H1 (cell line): Measurements from ENCODE around the gene CELA1. TPM values are rescaled to one million over a fixed set of nuclear protein-coding genes. Genes with fewer than 3 reads are reported as not detected.

ENCODE experiments used
- CTCF ChIA-PET: fragments of 300-600 bp; sonication (Branson Sonifier 250); formaldehyde crosslinking; loops from one replicate; lab custom pipeline; 2021; ENCODE audit not compliant: partially characterized antibody; lab: Charles Lee
- POLR2A ChIA-PET: fragments of 300-600 bp; sonication (Branson Sonifier 250); formaldehyde crosslinking; loops from one replicate; lab custom pipeline; 2021; ENCODE audit warnings: inconsistent platforms; ENCODE audit not compliant: partially characterized antibody; lab: Charles Lee
- DNase-seq, 2 experiments: peaks; one replicate each; pipeline versions ENCODE4 v3.0.0 to v3.0.0-alpha.2; 2010 to 2022; ENCODE audit warnings: low spot score in 2 of 2, low read depth in 1 of 2, mixed read lengths in 1 of 2
- FAIRE-seq: peaks from 2 replicates; lab custom pipeline; 2011; peaks lifted over from hg19 to GRCh38; lab: Jason Lieb, UNC
- H2AFZ ChIP-seq: 2 replicates; pipeline ENCODE4 v1.8.1; 2012; ENCODE audit warnings: low read length, inconsistent platforms
- H2AK5ac ChIP-seq: 2 replicates; pipeline ENCODE4 v1.6.1; 2013; ENCODE audit warnings: low read depth, low read length
- H2BK120ac ChIP-seq: replicated peaks from 2 replicates; pipeline ENCODE3; 2013; ENCODE audit warnings: low read depth, low read length, inconsistent platforms
- H2BK12ac ChIP-seq: 2 replicates; pipeline ENCODE4 v1.6.1; 2013; ENCODE audit warnings: low read depth, low read length
- H2BK15ac ChIP-seq: 2 replicates; pipeline ENCODE4 v1.6.1; 2013; ENCODE audit warnings: low read length
- H2BK20ac ChIP-seq: 2 replicates; pipeline ENCODE4 v1.6.1; 2013; ENCODE audit warnings: low read length
- H2BK5ac ChIP-seq: 2 replicates; pipeline ENCODE4 v1.6.1; 2013; ENCODE audit warnings: low read depth, low read length
- H3K14ac ChIP-seq: 2 replicates; pipeline ENCODE4 v1.6.1; 2013; ENCODE audit warnings: inconsistent platforms; ENCODE audit not compliant: insufficient read length
- H3K18ac ChIP-seq: 2 replicates; pipeline ENCODE4 v1.6.1; 2013; ENCODE audit warnings: low read length; ENCODE audit errors: extremely low read depth
- H3K23ac ChIP-seq: 2 replicates; pipeline ENCODE4 v1.6.1; 2013; ENCODE audit warnings: inconsistent platforms; ENCODE audit not compliant: insufficient read length
- H3K23me2 ChIP-seq: 2 replicates; pipeline ENCODE4 v1.6.1; 2013; ENCODE audit warnings: low read depth, low read length
- H3K27ac ChIP-seq: 2 replicates; pipeline ENCODE4 v1.6.1; 2011; ENCODE audit warnings: low read depth, low read length, inconsistent platforms
- H3K27me3 ChIP-seq, 4 experiments: replicated peaks in 1 of 4; 1 replicate in 1 of 4; 2 replicates in 3 of 4; pipeline versions ENCODE4 v1.6.1 to v1.8.1; 2011 to 2013; ENCODE audit warnings: low read length in 3 of 4, mild to moderate bottlenecking in 3 of 4, inconsistent platforms in 2 of 4, mixed read lengths in 2 of 4, moderate library complexity in 1 of 4; ENCODE audit not compliant: control insufficient read depth in 3 of 4, insufficient read depth in 3 of 4; ENCODE audit errors: extremely low read depth in 1 of 4
- H3K36me3 ChIP-seq, 4 experiments: 2 replicates each; pipeline versions ENCODE4 v1.6.1 to v1.8.1; 2011 to 2013; ENCODE audit warnings: mild to moderate bottlenecking in 4 of 4, low read length in 3 of 4, moderate library complexity in 2 of 4, control low read depth in 1 of 4, inconsistent platforms in 1 of 4; ENCODE audit not compliant: insufficient read depth in 4 of 4, control insufficient read depth in 2 of 4
- H3K4ac ChIP-seq: replicated peaks from 2 replicates; pipeline ENCODE3; 2013; ENCODE audit warnings: low read length, low read depth, mixed read lengths, inconsistent platforms; ENCODE audit not compliant: insufficient read length
- H3K4me1 ChIP-seq, 4 experiments: replicated peaks in 1 of 4; 1 replicate in 1 of 4; 2 replicates in 3 of 4; pipeline versions ENCODE4 v1.6.1 to v1.8.1; 2011 to 2013; ENCODE audit warnings: low read length in 3 of 4, inconsistent platforms in 2 of 4, mixed read lengths in 1 of 4; ENCODE audit not compliant: insufficient read depth in 4 of 4, control insufficient read depth in 3 of 4
- H3K4me2 ChIP-seq, 2 experiments: 2 replicates each; pipeline versions ENCODE4 v1.6.1 to v1.8.1; 2011 to 2013; ENCODE audit warnings: low read depth in 2 of 2, low read length in 2 of 2, control low read depth in 1 of 2, inconsistent platforms in 1 of 2, mild to moderate bottlenecking in 1 of 2; ENCODE audit not compliant: insufficient read depth in 1 of 2
- H3K4me3 ChIP-seq, 4 experiments: fragments of 200-600, 300-600 bp in 1 of 4; sonication (generic), shearing (Covaris generic), sonication (Bioruptor Twin) in 1 of 4; 2 replicates each; pipeline versions ENCODE4 v1.5.1 to v1.8.1; 2011 to 2016; ENCODE audit warnings: low read length in 4 of 4, low read depth in 3 of 4, control low read depth in 2 of 4, inconsistent platforms in 2 of 4, mild to moderate bottlenecking in 2 of 4, mixed read lengths in 1 of 4, moderate library complexity in 1 of 4; ENCODE audit not compliant: insufficient read depth in 2 of 4; ENCODE audit errors: extremely low read depth in 1 of 4
- H3K56ac ChIP-seq: replicated peaks from 2 replicates; pipeline ENCODE3; 2013; ENCODE audit warnings: low read depth, mild to moderate bottlenecking, mixed read lengths, low read length, inconsistent platforms; ENCODE audit not compliant: insufficient read length
- H3K79me1 ChIP-seq: 2 replicates; pipeline ENCODE4 v1.6.1; 2013; ENCODE audit warnings: low read depth, low read length, control low read depth
- H3K79me2 ChIP-seq, 2 experiments: 2 replicates each; pipeline versions ENCODE4 v1.6.1 to v1.8.1; 2012 to 2013; ENCODE audit warnings: low read length in 2 of 2, mild to moderate bottlenecking in 2 of 2, inconsistent platforms in 1 of 2; ENCODE audit not compliant: insufficient read depth in 2 of 2, control insufficient read depth in 1 of 2
- H3K9ac ChIP-seq, 4 experiments: replicated peaks in 1 of 4; 1 replicate in 1 of 4; 2 replicates in 3 of 4; pipeline versions ENCODE4 v1.6.1 to v1.8.1; 2011 to 2013; ENCODE audit warnings: low read depth in 3 of 4, low read length in 3 of 4, control low read depth in 2 of 4, mild to moderate bottlenecking in 2 of 4, moderate library complexity in 2 of 4, inconsistent platforms in 1 of 4; ENCODE audit errors: extremely low read depth in 1 of 4
- H3K9me3 ChIP-seq, 2 experiments: 2 replicates each; pipeline versions ENCODE4 v1.6.1 to v1.8.1; 2012 to 2013; ENCODE audit warnings: mild to moderate bottlenecking in 2 of 2, moderate library complexity in 2 of 2, control low read depth in 1 of 2, inconsistent platforms in 1 of 2, low read depth in 1 of 2, low read length in 1 of 2, mixed read lengths in 1 of 2; ENCODE audit not compliant: insufficient read depth in 2 of 2
- H4K20me1 ChIP-seq, 2 experiments: replicated peaks in 1 of 2; 2 replicates each; pipeline versions ENCODE3 to v1.8.1; 2011 to 2013; ENCODE audit warnings: inconsistent platforms in 2 of 2, low read length in 2 of 2, mild to moderate bottlenecking in 1 of 2; ENCODE audit not compliant: insufficient read depth in 2 of 2, control insufficient read depth in 1 of 2
- H4K5ac ChIP-seq: 2 replicates; pipeline ENCODE4 v1.6.1; 2013; ENCODE audit warnings: low read length, low read depth, mixed read lengths, inconsistent platforms; ENCODE audit not compliant: insufficient read length
- H4K8ac ChIP-seq: 2 replicates; pipeline ENCODE4 v1.8.0; 2013; ENCODE audit warnings: mild to moderate bottlenecking, moderate library complexity, low read length, inconsistent platforms; ENCODE audit not compliant: insufficient read depth; ENCODE audit errors: extremely low read depth
- H4K91ac ChIP-seq: replicated peaks from 2 replicates; pipeline ENCODE3; 2013; ENCODE audit warnings: low read length, mixed read lengths, inconsistent platforms; ENCODE audit not compliant: insufficient read length
- ASH2L ChIP-seq: fragments of 200-600, 300-600 bp; sonication (generic); IDR thresholded peaks from one replicate; pipeline ENCODE4 v1.7.1; 2017; ENCODE audit warnings: low read length
- BACH1 ChIP-seq: IDR thresholded peaks from 2 replicates; pipeline ENCODE4 v1.6.1; 2012; ENCODE audit warnings: low read length, improper control_type of control experiment
- BRCA1 ChIP-seq: IDR thresholded peaks from 2 replicates; pipeline ENCODE4 v1.6.1; 2012; ENCODE audit warnings: low read depth, low read length, improper control_type of control experiment
- CEBPB ChIP-seq: IDR thresholded peaks from 2 replicates; pipeline ENCODE4 v1.6.1; 2012; ENCODE audit warnings: low read depth, low read length
- CHD1 ChIP-seq: IDR thresholded peaks from 2 replicates; pipeline ENCODE4 v1.6.1; 2012; ENCODE audit warnings: low read depth, low read length, improper control_type of control experiment
- FOSL1 ChIP-seq: IDR thresholded peaks from 2 replicates; pipeline ENCODE4 v1.6.1; 2011; ENCODE audit warnings: mild to moderate bottlenecking, low read depth, low read length, moderate library complexity; ENCODE audit not compliant: insufficient read depth
- GTF2F1 ChIP-seq: IDR thresholded peaks from 2 replicates; pipeline ENCODE4 v1.6.1; 2012; ENCODE audit warnings: low read depth, low read length, improper control_type of control experiment, borderline replicate concordance
- KDM1A ChIP-seq: fragments of 200-600, 300-600 bp; sonication (generic); IDR thresholded peaks from 2 replicates; pipeline ENCODE4 v1.7.1; 2016; ENCODE audit warnings: mild to moderate bottlenecking, low read length, borderline replicate concordance
- KDM5A ChIP-seq: fragments of 200-600 bp; IDR thresholded peaks from 2 replicates; pipeline ENCODE4 v1.7.1; 2012; ENCODE audit warnings: mild to moderate bottlenecking, low read length, inconsistent platforms, mixed read lengths
- PHF8 ChIP-seq: fragments of 200-600 bp; sonication (generic); conservative IDR thresholded peaks from 2 replicates; pipeline ENCODE4 v1.7.1; 2012; ENCODE audit warnings: low read depth, mild to moderate bottlenecking, inconsistent platforms, low read length, moderate library complexity
- RBBP5 ChIP-seq: IDR thresholded peaks from 2 replicates; pipeline ENCODE4 v1.7.1; 2012; ENCODE audit warnings: low read depth, mild to moderate bottlenecking, inconsistent platforms, low read length, moderate library complexity, borderline replicate concordance
- SAP30 ChIP-seq: fragments of 300-600 bp; sonication (generic); IDR thresholded peaks from 2 replicates; pipeline ENCODE4 v1.7.1; 2012; ENCODE audit warnings: low read length, moderate library complexity, mild to moderate bottlenecking, inconsistent platforms; ENCODE audit not compliant: insufficient read depth, insufficient replicate concordance
- SIN3A ChIP-seq, 2 experiments: IDR thresholded peaks in 1 of 2; conservative IDR thresholded peaks in 1 of 2; 2 replicates each; pipeline ENCODE4 v1.6.1; 2011 to 2012; ENCODE audit warnings: low read length in 2 of 2, improper control_type of control experiment in 1 of 2, low read depth in 1 of 2, mild to moderate bottlenecking in 1 of 2
- SP1 ChIP-seq: IDR thresholded peaks from 2 replicates; pipeline ENCODE4 v1.6.1; 2011; ENCODE audit warnings: low read depth, low read length
- TEAD4 ChIP-seq: IDR thresholded peaks from 2 replicates; pipeline ENCODE4 v1.6.1; 2012; ENCODE audit warnings: low read depth, low read length, inconsistent platforms, mixed read lengths
- WGBS, 2 experiments: shearing (Covaris generic) in 1 of 2; methylation state at CpG; one replicate each; pipeline versions ENCODE4 v1.1.6 to v1.1.7; 2013 to 2015; ENCODE audit warnings: low lambda C conversion rate in 2 of 2, mixed read lengths in 2 of 2, inconsistent platforms in 1 of 2, low coverage in 1 of 2, missing lambda C conversion rate in 1 of 2; ENCODE audit not compliant: insufficient replicate concordance in 2 of 2, insufficient coverage in 1 of 2, insufficient read length in 1 of 2; ENCODE audit errors: extremely low coverage in 1 of 2, missing lambda C conversion rate in 1 of 2; 5-methylcytosine and 5-hydroxymethylcytosine counted together
- polyA plus RNA-seq, 7 experiments: library from polyadenylated mRNA; depleted of rRNA in 3 of 7; stranded (reverse) in 5 of 7; unstranded in 2 of 7; fragments of >200 nt in 5 of 7; fragments of 200-250 nt in 2 of 7; gene quantifications; 1 replicate in 5 of 7; 2 replicates in 1 of 7; 4 replicates in 1 of 7; pipeline versions ENCODE4 v1.2.1 to v1.2.3, GENCODE V29; 2011 to 2013; ENCODE audit warnings: missing spikeins in 2 of 7, mixed read lengths in 2 of 7
- total RNA-seq: library from RNA; stranded (reverse); fragmentation: NEBNext Ultra II Directional; extraction: Animal tissue kit (Norgen Biotek cat#: 25700); gene quantifications from 2 replicates; pipeline ENCODE4 v1.2.1, GENCODE V29; 2021

The CELA1 gene
- total and polyA plus RNA-seq, 2 of the 8 experiments (the other 6 are each of a cell fraction or from before 2014, with no cell fraction given) = 0.09 TPM; not detected in 1

GRCh38 chr12:51374856-51375255 lies 28.4 kb upstream of the CELA1 start:
- Histone ChIP-seq H3K14ac (no peak overlapping the region), H3K4me2 (no peak overlapping the region), H2BK12ac (no peak overlapping the region), H3K23ac (no peak overlapping the region)
- POLR2A ChIA-PET = interaction anchor here (1.3 kb wide), 1 partner anchor 10 kb away, joined by 4 read pairs; no protein-coding TSS in a partner anchor
- TF ChIP-seq KDM5A (no peak), CHD1 (no peak), GTF2F1 (no peak), PHF8 (no peak), SIN3A (conservative IDR thresholded peaks at IDR 0.05 in 1 of 2, IDR thresholded peaks at IDR 0.05 in 1 of 2; ENCODE audit: low read depth in 1 of 2, low read length in 2 of 2) (no peak), FOSL1 (no peak), ASH2L (no peak), BACH1 (no peak), KDM1A (no peak), SP1 (no peak), BRCA1 (no peak), RBBP5 (no peak), SAP30 (no peak), TEAD4 (no peak), CEBPB (no peak)
- TF ChIP-seq, all 59 proteins: peak for 0
- Histone ChIP-seq H3K9ac (no peak overlapping the region), H2BK15ac (no peak overlapping the region), H2AFZ (no peak overlapping the region), H3K4me1 (peaks cover 0 to 6% (median 3%) of the 10 kb centered on the region in 4 experiments; a peak in 2 of 7 replicates), H4K20me1 (no peaks in the 10 kb centered on the region), H3K27me3 (no peaks in the 10 kb centered on the region), H3K56ac (no peak overlapping the region), H2AK5ac (no peak overlapping the region), H4K8ac (no peak overlapping the region), H3K79me1 (no peaks in the 10 kb centered on the region), H4K91ac (no peak overlapping the region), H2BK5ac (no peak overlapping the region), H3K4me3 (no peak overlapping the region), H3K79me2 (no peaks in the 10 kb centered on the region), H3K27ac (no peak overlapping the region), H3K18ac (no peak overlapping the region), H3K4ac (no peak overlapping the region), H3K36me3 (peaks cover 4 to 12% (median 8%) of the 10 kb centered on the region in 4 experiments; a peak in 5 of 8 replicates), H2BK120ac (no peak overlapping the region), H3K9me3 (no peaks in the 10 kb centered on the region), H2BK20ac (no peak overlapping the region), H4K5ac (no peak overlapping the region), H3K23me2 (no peaks in the 10 kb centered on the region; the same call in 1 of the 2 replicates)
- no peak for FAIRE-seq
- DNase-seq = no peak
- CTCF ChIA-PET = interaction anchor here (1.4 to 1.6 kb wide), 2 partner anchors 8 to 19 kb away, joined by 4 to 5 read pairs; no protein-coding TSS in a partner anchor
- 89% methylated on average over 5 of the region's 5 CpGs; no CpG with 5 or more reads in 1 of the 2 experiments for WGBS, 2 experiments
